Upper lobe of left lung (tissue), 4 donors: ENCODE measurements around the gene SIPA1L2.

Source experiments
- CTCF ChIP-seq, 6 experiments: fragments of 450-650 bp in 4 of 6; fragments of 200-600 bp in 2 of 6; sonication (generic) in 2 of 6; IDR thresholded peaks; one replicate each; pipeline ENCODE4 v1.5.1; 2016 to 2019; ENCODE audit warnings: antibody characterized with exemption in 6 of 6
- EP300 ChIP-seq, 4 donors: sonication (generic); formaldehyde crosslinking; IDR thresholded peaks; one replicate each; pipeline ENCODE4 v1.5.1; 2017; ENCODE audit warnings: antibody characterized with exemption in 4 of 4, control low read depth in 2 of 4
- POLR2A ChIP-seq, 4 donors: fragments of 450-650 bp; IDR thresholded peaks; one replicate each; pipeline ENCODE4 v1.5.1; 2016 to 2017; ENCODE audit warnings: antibody characterized with exemption in 4 of 4, mild to moderate bottlenecking in 2 of 4

- no peak for TF ChIP-seq CTCF (IDR thresholded peaks at IDR 0.05)
- no peak for TF ChIP-seq EP300 (IDR thresholded peaks at IDR 0.05)
- TF ChIP-seq POLR2A (IDR thresholded peaks at IDR 0.05) = no peak
Measured at GRCh38 chr1:232675260-232675659, 45.3 kb upstream of the SIPA1L2 start.
